22Rv1 (cell line): Measurements from ENCODE around the gene NCKAP1.

Experiments
- ZFX ChIP-seq: fragments of 450-650 bp; IDR thresholded peaks from 2 replicates; pipeline ENCODE4 v1.6.1; 2017; ENCODE audit warnings: antibody characterized with exemption, borderline replicate concordance
- TF ChIP-seq, protein P1 (sequence below): fragments of 450-650 bp; IDR thresholded peaks from 2 replicates; pipeline ENCODE4 v1.5.1; 2017; ENCODE audit warnings: mild to moderate bottlenecking

DNA sequence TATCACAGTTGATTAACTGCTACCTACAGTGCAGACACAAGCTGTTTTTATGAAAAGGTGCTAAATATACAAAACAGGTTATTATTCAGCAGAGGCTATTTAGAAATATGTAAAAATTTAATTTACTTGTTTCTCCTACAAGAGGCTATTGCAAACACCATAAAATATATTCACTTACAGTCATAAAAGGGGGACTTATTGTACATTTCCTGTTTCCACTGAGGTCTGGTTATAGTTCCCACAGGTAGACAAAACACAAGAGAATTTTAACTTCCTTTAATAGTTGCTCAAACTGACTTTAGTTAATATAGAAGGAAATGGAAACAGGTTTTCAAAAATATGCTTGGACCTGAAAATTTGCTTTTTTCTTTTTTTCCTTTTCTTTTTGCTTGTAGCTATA is 131.8 kb downstream of the NCKAP1 start:
- TF ChIP-seq, protein P1, sequence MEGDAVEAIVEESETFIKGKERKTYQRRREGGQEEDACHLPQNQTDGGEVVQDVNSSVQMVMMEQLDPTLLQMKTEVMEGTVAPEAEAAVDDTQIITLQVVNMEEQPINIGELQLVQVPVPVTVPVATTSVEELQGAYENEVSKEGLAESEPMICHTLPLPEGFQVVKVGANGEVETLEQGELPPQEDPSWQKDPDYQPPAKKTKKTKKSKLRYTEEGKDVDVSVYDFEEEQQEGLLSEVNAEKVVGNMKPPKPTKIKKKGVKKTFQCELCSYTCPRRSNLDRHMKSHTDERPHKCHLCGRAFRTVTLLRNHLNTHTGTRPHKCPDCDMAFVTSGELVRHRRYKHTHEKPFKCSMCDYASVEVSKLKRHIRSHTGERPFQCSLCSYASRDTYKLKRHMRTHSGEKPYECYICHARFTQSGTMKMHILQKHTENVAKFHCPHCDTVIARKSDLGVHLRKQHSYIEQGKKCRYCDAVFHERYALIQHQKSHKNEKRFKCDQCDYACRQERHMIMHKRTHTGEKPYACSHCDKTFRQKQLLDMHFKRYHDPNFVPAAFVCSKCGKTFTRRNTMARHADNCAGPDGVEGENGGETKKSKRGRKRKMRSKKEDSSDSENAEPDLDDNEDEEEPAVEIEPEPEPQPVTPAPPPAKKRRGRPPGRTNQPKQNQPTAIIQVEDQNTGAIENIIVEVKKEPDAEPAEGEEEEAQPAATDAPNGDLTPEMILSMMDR, result no peak
- no peak for TF ChIP-seq ZFX
